NAMALWA (cell line): Measurements from ENCODE around the gene RCAN3.

Source experiments
- DNase-seq: peaks from one replicate; pipeline ENCODE4 v3.0.0-alpha.2; 2015; ENCODE audit warnings: low spot score

The RCAN3 gene

DNA sequence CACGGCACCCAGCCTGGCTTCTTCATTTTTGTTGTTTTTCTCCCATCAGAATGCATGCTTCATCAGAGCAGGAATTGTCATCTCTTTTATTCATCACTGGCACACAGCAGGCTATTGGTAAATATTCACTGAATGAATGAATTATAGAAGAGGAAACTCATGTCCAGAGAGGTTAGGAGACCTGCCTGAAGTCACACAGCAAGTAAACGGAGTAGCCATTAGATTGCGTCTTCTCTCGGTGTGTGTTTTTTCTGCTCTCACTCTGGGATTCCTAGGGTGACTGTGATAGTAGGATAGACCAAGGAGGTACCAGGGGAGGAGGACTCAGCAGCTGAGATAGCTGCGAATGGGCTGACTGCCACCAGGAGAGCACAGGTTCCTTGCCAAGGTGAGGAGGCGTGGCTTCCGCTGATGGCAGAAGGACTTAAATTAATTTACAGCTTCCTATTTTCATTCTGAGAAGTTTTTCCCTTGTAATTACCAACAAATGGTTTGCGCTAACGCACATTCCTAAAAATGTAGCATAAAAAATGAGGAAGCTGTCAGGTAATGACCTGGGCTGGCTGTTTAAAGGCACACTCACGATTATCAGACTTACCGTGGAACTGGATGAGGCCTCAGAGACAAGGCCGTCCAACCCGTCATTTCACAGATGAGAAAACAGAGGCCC is 48.8 kb downstream of the RCAN3 start:
- DNase-seq, result no peak

DNA sequence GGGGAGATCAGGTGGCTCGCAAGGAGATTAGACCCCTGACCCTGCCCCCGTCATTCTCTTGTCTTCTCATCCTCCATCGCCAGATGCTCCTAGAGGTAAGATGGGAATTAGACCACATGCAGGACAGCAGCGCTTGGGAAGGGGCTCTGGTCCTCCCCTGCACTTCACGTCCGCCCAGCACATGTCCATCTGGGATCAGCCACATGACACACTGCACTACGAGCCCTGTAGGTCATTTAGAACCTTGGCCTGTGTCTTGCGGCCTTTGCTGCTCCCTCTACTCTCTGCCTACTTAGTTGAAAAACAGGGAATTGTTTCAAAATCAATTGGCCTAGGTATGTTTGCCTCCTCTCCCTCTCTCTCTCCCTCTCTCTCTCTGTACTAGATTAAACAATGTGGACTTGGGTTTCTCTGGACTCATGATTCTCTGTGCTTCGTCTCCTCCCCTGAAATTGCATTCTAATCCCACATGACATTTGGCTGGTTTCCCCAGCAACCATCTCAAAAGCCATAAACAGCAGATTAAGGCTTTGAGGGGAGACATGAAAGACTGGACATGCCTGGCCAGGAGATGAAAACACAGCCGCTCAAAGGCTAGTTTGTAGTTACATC is 49.4 kb downstream of the RCAN3 start:
- DNase-seq, result no peak

DNA sequence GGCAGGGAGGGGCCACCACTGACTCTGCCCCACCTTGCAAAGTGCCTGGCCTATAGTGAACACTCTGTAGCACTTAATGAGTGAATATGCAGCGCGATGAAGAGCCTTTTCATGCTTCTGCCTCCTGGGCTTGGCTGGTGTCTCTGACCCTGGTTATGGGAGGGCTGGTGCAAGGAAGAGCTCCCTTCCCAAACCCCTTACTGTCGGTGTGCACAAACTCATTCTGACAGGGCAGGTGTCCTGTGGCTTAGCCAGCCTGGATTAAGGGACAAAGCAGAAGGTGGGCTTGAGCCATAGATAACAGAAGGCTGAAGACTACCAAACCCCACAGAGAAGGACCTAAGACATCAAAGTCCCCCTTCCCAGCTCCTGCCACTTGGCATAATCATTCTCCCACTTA is 51.3 kb downstream of the RCAN3 start:
- no peak for DNase-seq

DNA sequence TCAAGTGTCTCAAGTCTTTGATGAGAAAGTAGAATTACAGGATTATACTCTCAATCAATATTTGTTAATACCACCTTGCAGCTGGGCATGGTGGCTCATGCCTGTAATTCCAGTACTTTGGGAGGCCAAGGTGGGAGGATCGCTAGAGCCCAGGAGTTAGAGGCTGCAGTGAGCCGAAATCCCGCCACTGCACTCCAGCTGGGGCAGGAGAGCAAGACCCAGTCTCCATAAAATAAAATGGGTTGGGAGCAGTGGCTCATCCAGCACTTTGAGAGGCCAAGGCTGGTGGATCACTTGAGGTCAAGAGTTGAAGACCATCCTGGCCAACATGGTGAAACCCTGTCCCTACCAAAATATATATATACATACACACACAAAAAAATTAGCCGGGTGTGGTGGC is 52.1 kb downstream of the RCAN3 start:
- DNase-seq, result no peak

DNA sequence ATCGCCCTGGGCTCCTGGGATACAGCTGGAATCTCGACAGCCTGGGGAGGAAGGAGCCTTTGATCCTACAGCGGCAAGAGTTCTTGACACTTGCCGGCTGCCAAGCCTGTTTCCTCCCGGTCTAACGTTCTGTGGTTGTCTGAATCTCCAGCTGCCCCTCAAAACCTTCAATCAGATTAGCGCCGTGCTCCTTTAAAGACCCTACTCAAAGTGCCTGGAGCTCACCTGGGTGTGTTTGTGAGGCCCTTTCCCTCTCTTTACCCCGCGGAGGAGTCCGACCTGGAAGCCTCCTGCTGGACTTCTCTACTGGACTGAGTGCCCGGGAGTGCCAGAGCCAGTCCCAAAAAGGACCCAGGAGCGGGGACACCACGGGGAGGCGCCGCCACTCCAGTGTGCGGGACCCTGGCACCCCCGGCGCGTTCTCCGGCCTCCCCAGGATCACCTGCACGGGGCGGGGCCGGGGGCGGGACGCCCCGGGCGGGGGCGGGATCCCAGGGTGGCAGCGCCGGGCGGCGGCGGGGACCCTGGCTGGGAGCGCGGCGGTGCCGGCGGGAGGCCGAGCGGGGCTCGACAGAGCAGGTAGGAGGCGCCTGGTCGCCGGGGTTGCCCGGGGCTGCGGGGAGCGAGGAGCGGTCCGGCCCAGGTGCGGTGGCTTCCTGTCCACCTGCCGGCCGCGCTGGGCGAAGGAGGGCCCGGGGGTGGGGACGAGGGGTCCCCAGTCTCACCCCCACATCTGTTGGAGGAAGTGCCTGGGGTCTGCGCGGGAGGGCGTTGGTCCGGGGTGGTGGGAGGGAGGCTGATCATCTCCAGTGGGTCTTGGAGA is 53.2 kb downstream of the RCAN3 start, which contains the start of gene NCMAP:
Gene NCMAP, plus strand, starts transcription at position 497 of the 823 bp plus-strand sequence. CDS start 39,344 bp downstream, outside the sequence.
- no peak for DNase-seq

DNA sequence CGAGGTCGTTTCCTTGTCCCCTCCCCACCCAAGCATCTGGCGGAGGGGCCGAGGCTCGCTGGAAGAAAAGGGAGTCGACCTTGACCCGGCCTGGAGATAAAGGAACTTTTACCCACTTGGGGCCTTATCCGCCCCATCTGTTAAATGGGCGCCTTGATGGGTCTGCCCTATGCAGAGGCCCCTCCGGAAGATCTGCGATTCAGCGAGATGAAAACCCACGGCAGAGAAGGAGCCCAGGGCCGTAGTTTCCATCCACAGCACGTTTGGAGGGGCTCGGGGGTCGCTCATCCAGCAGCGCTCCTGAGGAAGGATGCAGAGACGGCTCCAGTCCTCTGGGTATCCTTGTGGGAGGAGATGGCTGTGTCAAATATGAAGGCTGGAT is 53.8 kb downstream of the RCAN3 start:
- no peak for DNase-seq

DNA sequence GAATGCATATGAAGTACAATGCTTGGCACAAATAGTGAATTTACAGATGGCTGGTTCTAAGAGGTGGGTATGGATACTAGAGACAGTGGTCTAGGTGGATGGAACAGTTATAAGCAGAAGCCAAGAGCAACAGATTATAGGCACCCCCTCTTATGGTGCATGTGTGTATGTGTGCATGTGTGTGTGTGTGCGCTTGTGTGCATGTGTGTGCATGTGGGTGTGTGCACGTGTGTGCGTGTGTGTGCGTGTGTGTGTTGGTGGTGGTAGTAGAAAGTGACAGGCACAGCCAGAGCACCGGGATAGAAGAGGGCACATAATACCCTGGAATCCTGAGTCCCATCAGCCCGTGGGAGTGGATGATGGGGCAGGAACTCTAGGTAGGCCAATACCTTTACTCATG is 54.6 kb downstream of the RCAN3 start:
- no peak for DNase-seq

DNA sequence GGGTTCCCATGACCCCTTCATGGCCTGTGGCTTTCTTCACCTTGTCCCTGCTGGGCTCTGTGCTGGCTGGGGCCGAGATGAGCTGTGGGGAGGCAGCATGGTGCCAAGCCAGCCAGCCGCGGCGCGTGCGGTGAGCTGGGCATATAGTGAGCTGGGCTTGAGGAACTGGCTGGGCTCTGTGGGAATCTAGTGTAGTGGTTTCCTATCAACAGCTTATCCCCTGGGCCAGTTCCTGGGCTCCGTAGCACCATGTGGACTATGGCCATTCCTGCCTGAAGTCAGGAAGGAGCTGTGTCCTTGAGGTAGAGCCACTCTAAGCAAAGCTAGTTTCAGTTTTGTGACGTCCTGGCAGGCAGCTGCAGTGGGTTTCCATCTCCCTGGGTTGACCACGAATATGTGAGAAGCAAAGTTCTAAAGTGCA is 55.1 kb downstream of the RCAN3 start:
- DNase-seq, result no peak

DNA sequence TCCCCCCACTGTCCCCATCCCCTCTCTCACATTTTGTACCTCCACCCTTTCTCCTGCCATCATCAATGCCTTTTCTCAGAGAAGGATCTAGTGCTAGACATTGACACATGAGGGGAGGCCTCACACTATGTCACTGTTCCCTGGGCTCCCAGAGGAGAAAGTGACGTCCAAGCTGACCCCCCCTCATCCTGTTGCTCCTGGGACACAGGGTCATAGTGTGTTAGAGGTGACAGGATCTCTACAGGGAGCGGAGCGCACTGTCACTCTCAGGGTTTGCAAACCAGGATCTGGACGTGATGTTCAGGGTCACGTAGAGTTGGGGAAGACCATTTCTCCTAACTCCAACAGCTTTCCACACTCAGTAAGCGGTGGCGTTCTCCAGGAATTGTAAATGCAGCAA is 55.8 kb downstream of the RCAN3 start:
- no peak for DNase-seq

DNA sequence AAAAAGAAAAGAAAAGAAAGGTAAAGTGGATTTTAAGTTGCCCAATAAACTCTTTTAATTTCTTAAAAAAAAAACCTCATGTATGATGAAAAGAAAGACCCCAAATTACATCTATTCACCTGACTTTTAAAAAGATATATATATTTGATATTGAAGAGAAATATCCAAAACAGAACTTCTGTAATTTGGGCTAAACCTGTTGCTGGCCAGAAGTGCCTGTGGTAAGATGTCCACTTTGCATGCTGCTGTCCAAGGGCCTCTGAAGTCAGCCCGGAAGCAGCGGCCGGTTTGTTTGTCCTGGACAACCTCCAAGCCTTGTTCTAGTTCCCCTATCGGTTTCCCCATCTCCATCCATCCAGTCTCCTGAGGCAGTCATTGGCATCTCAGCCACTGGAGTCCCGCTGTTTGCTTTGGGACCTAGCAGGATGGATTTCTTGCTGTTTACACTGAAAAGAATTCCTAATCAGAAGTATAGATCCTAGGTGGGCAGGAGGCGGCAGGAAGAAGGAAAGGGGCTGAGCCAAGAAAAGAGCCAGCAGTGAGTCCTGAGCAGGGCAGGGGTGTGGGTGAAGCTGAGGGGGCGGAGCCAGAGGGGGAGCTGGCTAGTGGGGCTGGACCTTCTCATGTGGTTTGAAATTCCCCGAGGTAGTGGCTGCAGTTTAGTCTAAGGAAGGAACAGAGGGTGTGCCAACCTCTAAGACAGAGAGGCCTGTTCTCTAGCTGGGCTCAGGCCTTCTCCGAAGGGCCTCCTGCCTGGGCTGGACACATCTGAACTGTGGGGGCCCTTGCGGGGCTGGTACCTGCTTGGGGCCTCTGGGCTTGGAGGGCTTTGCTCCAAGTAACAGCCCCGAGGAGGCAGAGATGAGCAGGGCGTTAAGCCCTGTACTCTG is 56.5 kb downstream of the RCAN3 start:
- no peak for DNase-seq

DNA sequence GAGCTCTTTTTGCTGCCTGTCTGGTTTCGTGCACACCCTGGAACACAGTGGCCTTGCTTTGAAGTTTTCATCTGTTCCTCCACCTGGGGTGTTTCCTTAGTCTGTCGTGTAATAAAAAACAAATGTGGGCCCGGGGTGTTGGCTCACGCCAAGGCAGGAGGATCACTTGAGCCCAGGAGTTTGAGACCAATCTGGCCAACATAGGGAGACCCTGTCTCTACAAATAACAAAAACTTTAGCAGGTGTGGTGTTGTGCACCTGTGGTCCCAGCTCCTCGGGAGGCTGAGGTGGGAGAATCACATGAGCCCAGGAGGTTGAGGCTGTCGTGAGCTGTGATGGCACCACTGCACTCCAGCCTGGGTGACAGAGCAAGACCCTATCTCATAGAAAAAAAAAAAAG is 57.7 kb downstream of the RCAN3 start:
- DNase-seq, result no peak

DNA sequence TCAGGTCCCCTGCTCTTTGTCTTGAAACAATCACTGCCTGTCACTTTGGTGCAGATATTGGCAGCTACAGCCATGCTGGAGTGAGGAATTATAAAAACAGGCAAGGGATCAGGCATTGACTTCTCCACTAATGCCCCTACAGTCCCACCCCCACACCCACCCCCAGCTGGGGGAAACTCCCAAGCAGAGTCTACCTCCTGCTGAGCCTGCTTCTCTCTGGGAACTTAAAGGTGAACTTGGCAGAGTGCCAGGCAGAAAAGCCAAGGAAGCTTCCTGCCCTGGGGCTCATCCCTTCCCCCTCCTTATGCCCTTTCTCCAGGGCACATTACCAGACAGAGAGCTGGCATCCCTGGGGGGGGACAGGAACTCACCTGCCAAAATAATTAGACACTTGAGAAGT is 60.0 kb downstream of the RCAN3 start:
- no peak for DNase-seq

DNA sequence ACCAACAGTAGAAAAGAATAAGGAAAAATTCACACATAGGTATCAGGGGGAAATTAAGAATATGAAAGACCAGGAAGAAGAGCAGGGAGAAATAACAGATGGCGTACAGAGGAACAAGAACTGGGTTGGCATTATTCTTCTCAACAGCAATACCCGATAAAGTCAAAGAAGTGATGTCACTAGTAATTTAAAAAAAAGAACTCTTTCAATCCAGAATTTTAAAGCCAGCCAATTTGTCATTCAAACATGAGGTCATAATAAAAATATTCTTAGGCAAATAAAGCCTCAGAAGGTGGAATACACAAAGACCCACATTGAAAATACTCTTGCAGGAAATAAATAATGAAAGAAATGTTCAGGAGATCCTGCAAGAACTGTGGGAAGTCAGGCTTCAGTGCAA is 62.1 kb downstream of the RCAN3 start:
- DNase-seq, result no peak

DNA sequence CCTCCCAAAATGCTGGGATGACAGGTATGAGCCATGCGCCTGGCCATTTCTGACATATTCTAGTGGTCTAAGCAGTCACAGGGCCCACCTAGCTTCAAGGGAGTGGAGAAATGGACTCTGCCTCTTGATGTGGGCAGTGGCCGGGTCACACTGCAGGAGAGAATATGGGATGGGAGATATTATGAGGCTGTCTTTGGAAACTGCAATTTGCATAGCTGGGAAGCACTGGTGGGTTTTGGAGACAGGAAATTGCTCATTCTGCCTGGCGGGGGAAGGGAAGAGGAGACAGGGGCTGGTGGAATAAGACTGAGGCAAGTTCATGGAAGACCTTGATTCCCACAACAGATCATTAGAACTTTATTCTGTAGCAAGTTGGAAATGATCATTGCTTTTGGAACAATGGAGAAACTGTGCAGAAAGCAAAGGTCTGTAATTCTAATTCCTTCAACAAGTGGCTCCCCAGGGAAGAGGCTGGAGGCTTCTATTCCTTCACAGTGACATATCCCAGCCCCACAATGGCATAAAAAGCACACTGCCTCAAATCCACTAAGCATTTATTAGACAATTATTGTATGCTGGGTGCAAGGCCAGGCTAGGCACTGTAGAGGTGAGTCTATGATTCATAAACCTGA is 63.7 kb downstream of the RCAN3 start:
- no peak for DNase-seq

DNA sequence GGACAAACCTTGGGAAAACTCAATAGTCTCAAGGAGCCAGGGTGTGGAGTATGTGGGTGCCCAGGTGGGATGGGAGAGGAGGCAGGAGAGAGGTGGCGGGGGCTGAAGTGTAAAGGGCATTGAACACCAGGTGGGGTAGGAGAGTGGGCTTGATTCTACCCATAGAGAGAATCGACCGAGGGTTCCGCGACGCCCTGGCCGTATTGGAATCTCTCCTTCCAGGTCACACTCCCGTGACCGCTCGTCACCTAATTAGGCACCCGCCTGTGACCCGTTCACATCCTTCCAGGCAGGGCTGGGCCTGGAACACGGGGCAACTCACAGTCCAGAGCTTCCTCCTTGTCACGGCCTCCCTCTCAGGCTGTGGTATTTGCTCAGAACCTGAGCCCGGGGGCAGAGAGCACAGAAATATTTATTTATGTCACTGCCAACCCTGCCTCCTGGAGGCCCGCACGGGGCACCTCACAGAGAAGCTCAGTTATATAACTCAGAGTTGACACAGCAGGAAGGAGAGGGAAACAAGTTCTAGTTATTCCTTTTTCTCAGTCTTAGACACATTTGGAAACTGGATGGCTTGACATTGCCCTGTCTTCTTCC is 65.3 kb downstream of the RCAN3 start:
- DNase-seq, result no peak

DNA sequence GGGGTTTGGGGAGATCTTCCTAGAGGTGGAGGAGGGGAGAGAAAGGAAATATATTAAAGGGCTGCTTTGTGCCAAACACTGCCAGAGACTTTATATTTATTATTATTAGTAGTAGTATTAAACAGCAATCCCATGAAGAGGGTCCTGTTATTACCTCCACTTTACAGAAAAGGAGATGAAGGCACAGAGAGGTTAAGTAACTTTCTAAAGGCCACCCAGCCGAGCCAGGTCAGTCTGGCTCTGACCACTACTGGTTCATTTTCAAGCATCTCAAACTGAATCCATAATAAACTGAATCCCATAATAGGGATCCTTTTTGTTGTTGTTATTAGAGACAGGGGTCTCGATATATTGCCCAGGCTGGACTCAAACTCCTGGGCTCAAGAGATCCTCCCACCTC is 65.8 kb downstream of the RCAN3 start:
- DNase-seq, result no peak

DNA sequence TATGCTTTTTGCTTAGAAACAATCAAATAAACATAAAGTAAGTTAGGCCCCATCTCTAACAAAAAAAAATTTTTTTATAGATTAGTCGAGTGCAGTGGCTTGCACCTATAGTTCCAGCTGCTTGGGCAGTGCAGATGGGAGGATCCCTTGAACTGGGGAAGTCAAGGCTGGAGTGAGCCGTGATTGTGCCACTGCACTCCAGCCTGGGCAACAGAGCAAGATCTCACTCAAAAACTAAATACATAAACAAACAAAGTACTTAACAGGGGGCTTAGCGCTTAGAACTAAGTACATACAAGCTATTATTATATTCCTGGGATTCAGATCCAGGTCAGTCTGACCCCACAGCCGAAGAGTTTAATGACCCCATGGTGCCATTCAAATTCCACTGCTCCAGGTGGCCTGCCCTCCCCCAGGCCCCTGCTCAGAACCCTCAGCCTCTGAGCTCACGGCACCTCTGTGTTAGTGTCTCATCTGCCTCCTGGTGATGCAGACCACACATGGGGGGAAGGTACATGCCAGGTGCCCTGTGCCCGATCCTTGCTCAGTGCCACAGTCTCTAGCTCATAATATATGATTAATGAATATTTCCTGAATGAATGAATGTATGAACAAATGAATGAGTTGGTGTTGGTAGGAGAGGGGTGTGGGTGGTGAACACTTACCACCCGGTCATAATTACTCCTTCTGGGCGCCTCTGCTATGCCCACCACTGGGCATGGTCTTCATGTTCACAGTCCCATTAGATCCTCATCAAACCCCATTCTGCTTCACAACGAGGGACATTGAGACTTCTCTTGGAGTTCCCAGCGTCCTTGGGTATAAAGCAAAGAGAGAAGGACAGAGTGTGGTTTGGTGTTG is 67.9 kb downstream of the RCAN3 start:
- DNase-seq, result no peak

DNA sequence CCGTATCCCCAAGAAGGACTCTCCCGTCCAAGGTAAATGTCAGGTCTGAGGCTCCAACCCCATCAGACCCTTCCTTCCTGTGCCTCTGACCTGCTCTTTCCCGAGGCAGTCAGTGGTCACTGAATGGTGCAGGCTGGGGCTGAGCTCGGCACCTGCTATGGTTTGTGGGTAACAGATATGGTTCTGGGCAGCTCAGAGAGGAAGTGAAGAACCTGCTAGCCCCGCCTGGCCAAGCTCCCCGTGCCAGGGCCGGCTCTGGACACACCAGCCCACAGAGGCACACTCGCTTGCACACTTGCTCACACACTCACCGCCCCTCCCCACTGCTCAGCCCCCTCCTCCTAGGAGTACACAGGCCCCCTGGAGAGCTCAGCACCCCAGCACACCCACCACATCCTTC is 69.7 kb downstream of the RCAN3 start:
- no peak for DNase-seq

DNA sequence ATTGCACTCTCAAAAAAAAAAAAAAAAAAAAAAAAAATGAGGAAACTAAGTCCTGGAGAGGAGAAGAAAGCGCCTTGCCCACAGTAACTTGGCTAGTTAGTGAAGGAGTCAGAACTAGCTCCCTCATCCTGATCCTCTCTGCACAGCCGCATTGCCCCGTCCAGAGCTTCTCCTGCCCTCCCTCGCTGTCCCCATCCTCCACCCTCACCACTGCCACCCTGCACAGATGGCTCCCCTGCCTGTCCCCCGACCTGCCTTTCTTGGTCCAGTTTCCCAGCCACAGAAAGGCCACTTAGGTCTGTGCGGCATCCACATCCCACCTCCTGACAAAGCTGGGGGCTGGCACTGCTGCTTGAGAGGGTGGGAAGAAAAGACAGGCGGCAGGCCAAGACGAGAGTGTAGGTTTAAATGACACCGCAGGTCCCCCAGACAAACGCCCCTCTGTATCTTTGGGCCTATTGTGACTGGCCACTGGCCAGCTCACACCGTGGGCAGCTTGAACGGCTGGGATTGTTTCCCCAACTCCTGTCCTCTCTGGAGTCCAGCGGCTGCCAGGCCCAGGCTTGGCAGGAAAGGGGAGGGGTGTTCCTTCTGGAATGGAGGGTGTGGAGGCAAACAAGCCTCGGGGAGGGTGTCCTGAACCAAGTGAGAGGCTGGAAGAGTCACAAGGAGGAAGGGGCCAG is 73.4 kb downstream of the RCAN3 start:
- no peak for DNase-seq

DNA sequence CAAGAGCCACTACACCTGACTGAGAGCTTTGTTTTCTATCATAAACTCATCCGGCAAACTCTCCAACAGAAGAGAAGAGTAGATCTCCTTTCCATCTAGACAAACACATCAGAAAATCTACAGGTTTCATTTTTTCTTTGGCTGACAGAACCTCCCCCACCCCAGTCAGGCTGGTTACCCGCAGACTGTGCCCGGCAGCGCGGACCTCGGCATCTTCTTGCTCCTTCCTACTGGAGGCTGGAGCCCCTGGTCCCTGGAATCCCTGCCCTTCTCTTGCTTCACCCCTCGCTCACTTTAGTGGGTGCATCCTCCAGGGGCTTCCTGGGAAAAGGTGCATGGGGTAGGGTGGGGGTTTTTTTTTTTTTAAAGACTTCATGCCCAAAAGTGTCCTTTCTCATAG is 76.2 kb downstream of the RCAN3 start:
- DNase-seq, result no peak
